WTC11 (cell line): Measurements from ENCODE around the gene VIT. TPM values are rescaled to one million over a fixed set of nuclear protein-coding genes. Genes with fewer than 3 reads are reported as not detected.
A peak's percentile ranks its signal among the peaks of the same experiment; 100 is the strongest.

Experiments
- ATAC-seq: fragments of 200-7000 bp; cut with Tn5 transposase; 2 replicates; pipeline ENCODE4 v1.10.0; 2021; ENCODE audit warnings: mild to moderate bottlenecking, moderate library complexity
- CTCF ChIA-PET: fragments of 300-600 bp; sonication (Branson Sonifier 250); formaldehyde crosslinking; loops from one replicate; lab custom pipeline; 2021; ENCODE audit warnings: antibody characterized with exemption; lab: Charles Lee
- POLR2A ChIA-PET: fragments of 350-600 bp; sonication (Branson Sonifier 250); formaldehyde crosslinking; loops from one replicate; lab custom pipeline; 2021; ENCODE audit warnings: antibody characterized with exemption; lab: Charles Lee
- DNase-seq: peaks from one replicate; pipeline ENCODE4 v3.0.0; 2021; ENCODE audit warnings: low spot score
- H3K27ac Mint-ChIP-seq: 2 replicates; pipeline ENCODE4 v1.8.0; 2021; ENCODE audit warnings: mixed read lengths
- H3K27me3 Mint-ChIP-seq: 2 replicates; pipeline ENCODE4 v1.8.0; 2021; ENCODE audit warnings: low read depth, mild to moderate bottlenecking, moderate library complexity, mixed read lengths
- H3K36me3 Mint-ChIP-seq: 2 replicates; pipeline ENCODE4 v1.8.0; 2021; ENCODE audit warnings: mixed read lengths
- H3K4me1 Mint-ChIP-seq: 2 replicates; pipeline ENCODE4 v1.8.0; 2022; ENCODE audit warnings: mixed read lengths
- H3K4me3 Mint-ChIP-seq: 2 replicates; pipeline ENCODE4 v1.8.0; 2021; ENCODE audit warnings: mild to moderate bottlenecking, moderate library complexity, mixed read lengths
- H3K9me3 Mint-ChIP-seq: 2 replicates; pipeline ENCODE4 v1.8.0; 2021; ENCODE audit warnings: mixed read lengths
- CDX4 ChIP-seq: fragments of 250-450 bp; sonication (Bioruptor Pico); IDR thresholded peaks from 2 replicates; pipeline ENCODE4 v1.9.0; 2021; ENCODE audit warnings: moderate library complexity, mild to moderate bottlenecking, inconsistent platforms, borderline replicate concordance
- CREB1 ChIP-seq: sonication (generic); formaldehyde crosslinking; IDR thresholded peaks from 2 replicates; pipeline ENCODE4 v1.8.0; 2023; ENCODE audit warnings: mild to moderate bottlenecking, missing genetic modification reagents
- CTCF ChIP-seq: fragments of 200-600 bp; IDR thresholded peaks from 2 replicates; pipeline ENCODE4 v1.8.0; 2022; ENCODE audit warnings: antibody characterized with exemption
- EMX1 ChIP-seq: fragments of 250-450 bp; sonication (Bioruptor Pico); IDR thresholded peaks from 2 replicates; pipeline ENCODE4 v1.8.0; 2021; ENCODE audit warnings: mild to moderate bottlenecking
- ETV6 ChIP-seq: sonication (generic); formaldehyde crosslinking; IDR thresholded peaks from 2 replicates; pipeline ENCODE4 v1.8.1; 2022; ENCODE audit warnings: mild to moderate bottlenecking, missing genetic modification reagents
- FOXP1 ChIP-seq: sonication (generic); formaldehyde crosslinking; IDR thresholded peaks from 2 replicates; pipeline ENCODE4 v1.8.0; 2022; ENCODE audit warnings: missing genetic modification reagents, mild to moderate bottlenecking, moderate library complexity, borderline replicate concordance
- PREB ChIP-seq: sonication (generic); formaldehyde crosslinking; IDR thresholded peaks from 2 replicates; pipeline ENCODE4 v1.8.1; 2022; ENCODE audit warnings: mild to moderate bottlenecking, missing genetic modification reagents, moderate library complexity, borderline replicate concordance
- TEAD1 ChIP-seq: sonication (generic); formaldehyde crosslinking; IDR thresholded peaks from 2 replicates; pipeline ENCODE4 v1.8.0; 2022; ENCODE audit warnings: mild to moderate bottlenecking, missing genetic modification reagents
- TP53 ChIP-seq: sonication (generic); formaldehyde crosslinking; IDR thresholded peaks from 2 replicates; pipeline ENCODE4 v1.8.1; 2023; ENCODE audit warnings: mild to moderate bottlenecking, missing genetic modification reagents
- ZBTB43 ChIP-seq: sonication (generic); formaldehyde crosslinking; IDR thresholded peaks from 2 replicates; pipeline ENCODE4 v1.8.1; 2023; ENCODE audit warnings: mild to moderate bottlenecking, missing genetic modification reagents
- ZNF219 ChIP-seq: sonication (generic); formaldehyde crosslinking; IDR thresholded peaks from 2 replicates; pipeline ENCODE4 v1.8.0; 2023; ENCODE audit warnings: missing genetic modification reagents, mild to moderate bottlenecking, borderline replicate concordance
- ZNF263 ChIP-seq: sonication (generic); formaldehyde crosslinking; IDR thresholded peaks from 2 replicates; pipeline ENCODE4 v1.8.1; 2022; ENCODE audit warnings: low read depth, mild to moderate bottlenecking, moderate library complexity, missing genetic modification reagents
- ZNF281 ChIP-seq: sonication (generic); formaldehyde crosslinking; IDR thresholded peaks from 2 replicates; pipeline ENCODE4 v1.8.0; 2023; ENCODE audit warnings: mild to moderate bottlenecking, missing genetic modification reagents
- ZNF423 ChIP-seq: fragments of 250-450 bp; sonication (Bioruptor Pico); IDR thresholded peaks from 2 replicates; pipeline ENCODE4 v2.1.2; 2022; ENCODE audit warnings: mild to moderate bottlenecking, moderate library complexity
- ZNF425 ChIP-seq: fragments of 250-450 bp; sonication (Bioruptor Pico); conservative IDR thresholded peaks from 2 replicates; pipeline ENCODE4 v1.9.0; 2021; ENCODE audit warnings: mild to moderate bottlenecking
- ZNF671 ChIP-seq: fragments of 250-450 bp; sonication (Bioruptor Pico); IDR thresholded peaks from 2 replicates; pipeline ENCODE4 v1.8.0; 2021; ENCODE audit warnings: mild to moderate bottlenecking
- total RNA-seq: library from RNA; stranded (reverse); gene quantifications from 3 replicates; pipeline ENCODE4 v1.2.3, GENCODE V29; 2021

VIT gene
- total RNA-seq, 1 experiment from 2014 or later = 0.46 TPM

- no peak for TF ChIP-seq CREB1 (CRISPR knock-in tag)
- no peak for TF ChIP-seq PREB
- no peak for TF ChIP-seq TP53 (CRISPR knock-in tag)
- no peak for TF ChIP-seq ZNF281 (CRISPR knock-in tag)
- TF ChIP-seq ZNF263 = no peak
- no peak for TF ChIP-seq ZNF425 (CRISPR knock-in tag)
- TF ChIP-seq ZNF219 (CRISPR knock-in tag) = no peak
- TF ChIP-seq ZNF423 = no peak
- no peak for TF ChIP-seq EMX1 (CRISPR knock-in tag)
Observed at GRCh38 chr2:36783246-36783645, 86.7 kb downstream of the VIT start (continued).

- CTCF ChIA-PET = interaction anchor here (0.6 to 3.1 kb wide), 74 partner anchors 8 to 939 kb away, joined by 3 to 48 read pairs (median 4); partner anchors contain the start of genes CEBPZ, FEZ2, GPATCH11 and HEATR5B
- peak overlapping the region; percentile 41; the same call in 1 of the 2 replicates for H3K27ac Mint-ChIP-seq
- peak; percentile 71 for DNase-seq
- H3K9me3 Mint-ChIP-seq = peaks cover 5% of the 10 kb centered on the region
- peak; percentile 78 for ATAC-seq
- H3K27me3 Mint-ChIP-seq = no peaks in the 10 kb centered on the region; the same call in 1 of the 2 replicates
- H3K36me3 Mint-ChIP-seq = no peaks in the 10 kb centered on the region
- TF ChIP-seq ZNF281 (CRISPR knock-in tag) (no peak), FOXP1 (no peak), ZBTB43 (CRISPR knock-in tag) (no peak), EMX1 (CRISPR knock-in tag) (no peak), ZNF425 (CRISPR knock-in tag) (no peak), CDX4 (CRISPR knock-in tag) (no peak), ZNF671 (CRISPR knock-in tag) (no peak), ETV6 (peak; percentile 29; the same call in 1 of the 2 replicates), CTCF (peak; percentile 98), TEAD1 (CRISPR knock-in tag) (peak; percentile 26; the same call in 1 of the 2 replicates)
- peaks cover 67% of the 10 kb centered on the region for H3K4me1 Mint-ChIP-seq
- H3K4me3 Mint-ChIP-seq = peak overlapping the region; percentile 39; the same call in 1 of the 2 replicates
- POLR2A ChIA-PET = no interaction called here
Observed at GRCh38 chr2:36785179-36785795, 88.8 kb downstream of the VIT start.
